DMS53 (cell line): ENCODE data around the gene DPP6.
"Not testable (repeated sequence)": the region's sequence is repeated elsewhere in the genome, so short reads cannot be mapped to it uniquely, and the experiment has no call there.

Source experiments
- DNase-seq: peaks from one replicate; lab custom pipeline; 2025; lab: John Stamatoyannopoulos, UW

DPP6 gene

DNA sequence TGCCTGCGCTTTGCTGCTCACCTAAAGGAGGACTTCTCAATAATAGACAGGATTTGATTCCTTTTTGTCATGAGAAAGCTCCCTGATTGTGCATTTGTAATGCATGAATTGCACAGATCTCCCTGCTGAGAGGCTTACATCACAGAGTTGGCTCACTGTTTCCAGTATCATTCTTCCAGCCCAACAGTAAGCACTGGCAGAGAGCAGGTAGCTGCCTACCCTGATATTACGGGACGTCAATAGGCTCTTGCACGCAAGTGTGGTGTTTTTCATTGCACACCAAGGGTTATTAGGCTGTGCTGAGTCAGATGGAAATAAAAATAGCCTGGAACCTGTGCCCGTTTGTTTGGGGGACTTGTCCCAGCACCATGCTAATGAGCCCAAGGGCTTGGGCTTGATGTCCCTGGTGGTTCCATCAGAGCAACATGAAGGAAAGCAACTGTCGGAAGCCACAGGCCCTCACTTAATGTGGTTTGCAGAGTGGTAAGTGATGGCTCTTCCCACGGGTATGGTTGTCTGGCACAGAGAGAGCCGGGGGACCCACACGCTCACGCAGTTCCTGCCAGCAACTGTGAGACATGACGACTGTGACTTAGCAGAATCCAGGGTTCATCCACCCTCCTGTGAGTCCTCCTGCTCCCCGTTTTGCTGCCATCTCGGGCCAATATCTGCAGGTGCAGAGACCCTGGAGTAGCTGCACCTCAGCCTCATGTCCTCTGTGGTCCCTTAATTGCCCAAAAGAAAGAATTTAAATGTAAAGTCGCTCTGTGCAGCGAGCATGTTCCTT lies 20.4 kb downstream of the DPP6 start:
- DNase-seq, result not testable (repeated sequence)

DNA sequence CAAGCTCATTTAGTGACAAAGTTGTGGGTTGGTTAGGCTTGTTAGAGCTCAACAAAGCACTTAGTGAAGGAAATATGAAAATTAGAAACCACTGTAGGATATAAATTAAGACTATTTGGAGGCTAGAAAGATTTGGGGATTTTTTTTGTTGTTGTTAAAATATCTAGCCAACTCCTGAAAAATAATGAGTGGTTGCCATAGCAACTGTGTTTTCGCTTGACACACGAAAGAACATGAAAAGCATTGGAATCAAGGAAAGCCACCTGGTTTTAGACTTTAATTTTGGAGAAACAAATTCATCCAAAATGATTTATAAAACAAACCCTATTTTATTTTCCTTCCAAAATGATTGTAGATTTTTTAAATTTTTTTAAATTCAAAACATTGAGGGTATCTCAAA lies 26.3 kb downstream of the DPP6 start:
- not testable (repeated sequence) for DNase-seq

- DNase-seq, result not testable (repeated sequence)
These were observed 28.1 kb downstream of the DPP6 start for GRCh38 chr7:154080249-154080648.

DNA sequence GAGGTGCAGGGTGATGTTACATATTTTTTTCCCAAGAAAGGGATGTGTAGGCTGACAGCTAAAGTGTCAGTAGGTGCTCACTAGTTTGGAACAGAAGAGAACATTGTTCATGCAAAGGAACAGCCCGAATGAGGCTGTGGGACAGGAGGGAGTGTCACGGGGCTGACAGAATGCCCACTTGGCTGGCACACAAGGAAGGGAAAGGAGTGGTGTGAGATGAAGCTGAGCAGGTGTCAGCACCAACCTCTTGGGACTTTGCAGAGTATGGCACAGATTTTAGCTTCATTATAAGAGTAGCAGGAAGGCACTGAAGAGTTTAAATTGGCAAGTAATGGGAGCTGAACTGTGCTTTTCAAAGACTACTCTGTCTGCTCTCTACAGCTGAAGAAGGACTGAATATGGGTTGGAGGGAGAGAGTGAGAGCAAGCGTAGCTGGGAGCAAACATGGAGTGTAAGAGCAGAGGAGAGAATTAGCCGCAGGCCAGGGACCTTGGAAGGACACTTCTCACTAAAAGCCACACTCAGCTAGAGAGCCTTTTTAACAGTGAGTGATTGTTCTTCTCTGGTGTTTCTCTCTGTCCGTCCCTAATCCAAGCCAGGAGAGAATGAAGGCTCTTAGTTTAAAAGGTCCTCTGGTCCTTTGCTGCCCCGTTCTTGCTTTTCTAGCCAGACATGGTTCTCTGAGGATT lies 35.0 kb downstream of the DPP6 start:
- not testable (repeated sequence) for DNase-seq

DNA sequence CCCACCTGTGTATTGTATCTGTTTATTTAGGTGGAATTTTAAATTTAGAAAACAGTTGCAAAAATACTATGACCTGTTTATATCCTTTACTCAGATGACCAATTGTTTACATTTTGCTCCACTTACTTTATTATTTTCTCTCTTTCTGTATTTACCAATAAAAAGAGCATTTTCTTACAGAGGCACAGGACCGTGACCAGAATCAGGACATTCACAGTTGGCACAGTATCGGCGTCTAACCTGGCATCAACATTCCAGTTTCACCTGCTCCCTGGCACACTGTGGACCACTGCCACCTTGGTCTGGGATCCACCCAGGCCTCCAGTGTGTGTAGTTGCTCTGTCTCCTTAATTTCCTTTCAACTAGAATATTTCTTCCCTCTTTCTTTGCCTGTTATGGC lies 39.9 kb downstream of the DPP6 start:
- DNase-seq, result not testable (repeated sequence)

DNA sequence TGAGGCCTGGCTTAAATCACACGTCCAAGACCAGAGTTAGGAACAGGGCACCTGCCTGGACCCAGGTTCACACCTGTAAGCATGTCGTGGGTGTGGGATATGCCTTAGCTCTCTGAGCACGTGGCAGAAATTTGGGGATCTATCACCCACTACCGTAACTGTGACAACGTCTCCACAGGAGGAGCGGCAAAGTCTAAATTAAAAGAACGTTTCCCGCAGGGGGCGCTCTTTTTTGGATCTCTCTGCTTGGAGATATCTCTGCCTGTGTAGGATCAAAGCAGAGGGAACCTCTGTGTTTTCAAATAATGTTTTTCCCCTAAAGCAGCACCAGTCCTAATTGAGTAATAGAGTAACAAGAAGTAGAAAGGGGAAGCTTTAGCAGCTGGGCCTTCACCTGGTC lies 43.0 kb downstream of the DPP6 start:
- not testable (repeated sequence) for DNase-seq

DNA sequence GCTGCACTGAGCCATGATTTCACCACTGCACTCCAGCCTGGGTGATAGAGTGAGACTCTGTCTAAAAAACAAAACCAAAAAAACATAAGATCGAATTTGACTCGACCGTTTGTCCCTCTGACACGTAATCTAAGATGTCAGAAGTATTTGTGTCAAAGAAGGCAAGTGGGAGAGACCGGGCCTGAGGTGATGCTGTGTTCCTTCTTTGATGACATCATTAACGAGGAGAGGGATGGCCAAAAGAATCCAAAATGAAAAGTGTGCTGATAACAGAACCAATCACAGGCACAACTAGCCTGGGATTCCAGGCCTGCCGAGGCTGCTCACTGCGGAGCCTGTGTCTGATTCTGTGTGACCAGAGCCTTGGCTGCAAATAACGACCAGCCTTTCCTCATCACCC lies 52.9 kb downstream of the DPP6 start:
- DNase-seq, result not testable (repeated sequence)

DNA sequence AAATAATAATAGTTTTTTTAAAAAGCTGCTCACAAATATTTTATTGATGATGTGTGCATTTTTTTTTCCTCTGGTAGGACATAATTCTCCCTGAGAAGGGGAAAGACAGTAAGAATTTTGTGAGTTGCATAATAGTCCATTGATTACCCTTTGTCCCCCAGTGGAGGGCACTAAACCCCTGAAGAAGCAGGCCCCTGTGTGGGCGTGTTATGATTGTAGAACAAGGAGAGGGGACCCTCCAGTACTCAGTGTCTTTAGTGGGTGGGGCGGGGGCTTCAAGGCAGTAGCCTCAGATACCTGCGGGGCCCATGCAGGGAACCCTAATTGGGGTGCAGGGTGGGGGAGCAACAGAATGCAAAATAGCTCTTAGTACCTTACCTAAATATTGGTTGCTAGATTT lies 57.4 kb downstream of the DPP6 start:
- DNase-seq, result not testable (repeated sequence)

- DNase-seq, result not testable (repeated sequence)
These were observed 61.6 kb downstream of the DPP6 start for GRCh38 chr7:154113732-154114351.

DNA sequence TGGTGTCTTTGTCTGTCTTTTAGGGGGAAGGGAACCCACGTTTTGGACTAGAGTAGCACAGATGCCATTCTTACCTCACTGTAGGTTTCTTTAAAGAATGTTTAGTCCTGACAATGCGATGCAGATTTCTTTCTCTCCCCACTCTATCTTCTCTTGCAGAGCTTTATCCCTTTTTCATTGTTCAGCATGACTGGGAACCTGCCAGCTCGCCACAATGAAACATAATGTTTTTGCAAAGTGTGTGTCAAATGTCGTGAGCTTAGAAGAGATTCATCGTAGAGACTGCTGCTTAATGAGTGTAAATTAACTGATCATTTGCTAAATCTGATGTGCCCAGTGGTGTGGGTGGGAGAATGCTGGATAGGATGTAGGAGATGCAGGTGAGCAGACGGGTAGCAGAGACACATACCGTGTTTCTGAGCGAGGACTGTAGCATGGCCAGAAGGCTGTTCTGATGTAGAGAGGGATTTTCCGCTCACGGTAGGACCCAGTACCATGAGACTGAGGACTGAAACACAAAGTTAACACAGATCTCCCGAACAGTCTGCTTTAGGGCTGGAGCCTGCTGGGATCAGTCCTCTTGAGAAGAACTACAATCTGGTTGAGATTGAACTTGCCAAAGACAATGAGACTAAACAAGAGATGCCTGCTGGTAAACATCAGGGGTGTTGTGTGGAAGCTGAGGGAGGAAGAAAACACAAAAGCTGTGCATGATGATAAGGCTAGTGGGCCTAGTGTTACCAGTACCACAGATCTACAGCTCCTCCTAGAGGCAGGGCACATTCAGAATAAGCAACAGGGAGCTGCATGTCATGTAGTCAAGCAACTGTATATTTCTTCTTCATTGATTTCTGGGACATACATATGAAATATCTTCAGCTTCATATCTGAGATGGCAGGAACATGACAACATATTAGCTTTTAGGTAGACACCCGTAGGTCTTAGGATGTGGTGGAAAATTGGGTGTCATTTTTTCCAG lies 65.5 kb downstream of the DPP6 start:
- DNase-seq, result not testable (repeated sequence)

- DNase-seq, result not testable (repeated sequence)
These were observed 68.6 kb downstream of the DPP6 start for GRCh38 chr7:154120825-154121224.

GRCh38 chr7:154122720-154123119 lies 70.5 kb downstream of the DPP6 start:
- DNase-seq, result not testable (repeated sequence)

DNA sequence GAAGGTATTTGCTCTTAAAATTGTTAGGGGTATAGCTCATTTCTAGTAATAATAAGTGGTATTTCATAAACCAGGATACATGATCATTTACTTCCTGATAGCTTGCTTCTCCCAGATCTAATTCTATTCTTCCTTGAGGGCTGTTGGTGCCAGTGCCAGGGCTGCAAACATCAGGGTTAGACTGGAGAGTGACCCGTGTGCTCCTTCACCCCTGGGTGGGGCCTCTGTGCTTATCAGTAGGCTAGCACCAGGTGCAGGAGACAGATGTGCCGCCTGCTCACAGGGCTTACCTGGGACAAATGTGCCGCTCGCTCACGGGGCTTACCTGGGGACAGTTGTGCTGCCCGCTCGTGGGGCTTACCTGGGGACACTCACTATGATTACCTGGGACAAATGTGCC lies 71.2 kb downstream of the DPP6 start:
- not testable (repeated sequence) for DNase-seq

GRCh38 chr7:154129142-154129541 lies 76.9 kb downstream of the DPP6 start:
- DNase-seq, result not testable (repeated sequence)

DNA sequence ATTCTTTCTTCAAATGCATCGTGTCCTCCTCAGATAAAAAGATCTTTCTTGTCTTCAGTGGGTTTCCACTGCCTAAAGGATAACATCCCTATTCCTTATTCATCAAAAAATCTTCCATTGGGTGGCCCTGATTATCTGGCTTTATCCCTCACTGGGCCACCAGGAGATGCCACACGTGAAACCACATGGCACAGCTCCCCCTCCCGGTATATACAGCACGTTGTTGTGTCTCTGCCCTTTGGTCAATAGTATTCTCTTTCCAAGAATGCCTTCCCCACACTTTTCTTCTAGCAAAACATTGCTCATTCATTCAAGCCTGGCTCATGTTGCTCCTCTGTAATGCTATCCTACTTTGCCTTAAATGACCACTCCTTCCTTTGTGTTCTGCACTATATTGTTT lies 80.4 kb downstream of the DPP6 start:
- DNase-seq, result not testable (repeated sequence)

- DNase-seq, result not testable (repeated sequence)
These were observed 81.6 kb downstream of the DPP6 start for GRCh38 chr7:154133703-154134277.

GRCh38 chr7:154134698-154135097 lies 82.5 kb downstream of the DPP6 start:
- not testable (repeated sequence) for DNase-seq

GRCh38 chr7:154135646-154136045 lies 83.4 kb downstream of the DPP6 start:
- DNase-seq, result not testable (repeated sequence)

GRCh38 chr7:154145922-154146706 lies 93.9 kb downstream of the DPP6 start:
- DNase-seq, result not testable (repeated sequence)

GRCh38 chr7:154146707-154147038 lies 94.5 kb downstream of the DPP6 start:
- DNase-seq, result not testable (repeated sequence)
